H54 (cell line): Measurements from ENCODE around the gene UACA.

ENCODE experiments used
- DNase-seq: peaks from one replicate; pipeline ENCODE4 v3.0.0; 2011; ENCODE audit warnings: low spot score, mixed read lengths; ENCODE audit not compliant: insufficient read length
- FAIRE-seq: peaks from 3 replicates; lab custom pipeline; 2011; peaks lifted over from hg19 to GRCh38; lab: Jason Lieb, UNC
- POLR2A ChIP-seq: IDR thresholded peaks from 2 replicates; pipeline ENCODE4 v1.6.1; 2011; ENCODE audit warnings: low read depth, mild to moderate bottlenecking, low read length

UACA gene

GRCh38 chr15:70615435-70616310 is 147.7 kb downstream of the UACA start:
- TF ChIP-seq POLR2A: no peak
- no peak for FAIRE-seq

GRCh38 chr15:70614221-70614620 is 149.1 kb downstream of the UACA start:
- FAIRE-seq: no peak
- DNase-seq: no peak

More at GRCh38 chr15:70615435-70616310, 147.7 kb downstream of the UACA start:
- DNase-seq: no peak

GRCh38 chr15:70613271-70613670 is 150.1 kb downstream of the UACA start:
- no peak for TF ChIP-seq POLR2A
- DNase-seq (no peak), FAIRE-seq (no peak)

More at GRCh38 chr15:70614221-70614620, 149.1 kb downstream of the UACA start:
- no peak for TF ChIP-seq POLR2A

GRCh38 chr15:70611286-70611685 is 152.1 kb downstream of the UACA start:
- no peak for FAIRE-seq
- no peak for DNase-seq
- TF ChIP-seq POLR2A: no peak

- no peak for TF ChIP-seq POLR2A
- FAIRE-seq: no peak
Measured at GRCh38 chr15:70610541-70610940, 152.8 kb downstream of the UACA start.

GRCh38 chr15:70609889-70610288 is 153.5 kb downstream of the UACA start:
- no peak for TF ChIP-seq POLR2A
- no peak for DNase-seq
- FAIRE-seq: no peak

More at GRCh38 chr15:70610541-70610940, 152.8 kb downstream of the UACA start:
- DNase-seq: no peak

- no peak for TF ChIP-seq POLR2A
- FAIRE-seq: no peak
Measured at GRCh38 chr15:70608144-70608543, 155.2 kb downstream of the UACA start.

GRCh38 chr15:70605606-70606410 is 157.6 kb downstream of the UACA start:
- no peak for DNase-seq
- no peak for FAIRE-seq
- no peak for TF ChIP-seq POLR2A

More at GRCh38 chr15:70608144-70608543, 155.2 kb downstream of the UACA start:
- no peak for DNase-seq

GRCh38 chr15:70604666-70605315 is 158.6 kb downstream of the UACA start:
- FAIRE-seq: no peak
- no peak for DNase-seq

More at GRCh38 chr15:70604666-70605315, 158.6 kb downstream of the UACA start:
- TF ChIP-seq POLR2A: no peak
